ENCODE data around the gene APBB1IP.

- TF ChIP-seq STAT6 (CRISPR knock-in tag; IDR thresholded peaks at IDR 0.05) = no peak
- no peak for TF ChIP-seq CTCF (IDR thresholded peaks at IDR 0.05 in 2 of 3, conservative IDR thresholded peaks at IDR 0.05 in 1 of 3; ENCODE audit: insufficient read depth in 2 of 3, low read depth in 1 of 3, low read length in 3 of 3)
- no peak for TF ChIP-seq EZH2 (IDR thresholded peaks at IDR 0.05; ENCODE audit: borderline replicate concordance, low read depth, low read length)
- TF ChIP-seq MAFF (IDR thresholded peaks at IDR 0.05; ENCODE audit: low read length) = no peak
- no peak for TF ChIP-seq HCFC1 (IDR thresholded peaks at IDR 0.05; ENCODE audit: low read depth, low read length)
- TF ChIP-seq MAX (CRISPR knock-in tag; IDR thresholded peaks at IDR 0.05) = no peak
- TF ChIP-seq STAT5B (CRISPR knock-in tag; IDR thresholded peaks at IDR 0.05) = no peak
- TF ChIP-seq TARDBP (IDR thresholded peaks at IDR 0.05) = no peak
- TF ChIP-seq SP1 (CRISPR knock-in tag; IDR thresholded peaks at IDR 0.05) = no peak
- TF ChIP-seq TFE3 (CRISPR knock-in tag; IDR thresholded peaks at IDR 0.05) = no peak
- no peak for TF ChIP-seq KLF1 (tag; IDR thresholded peaks at IDR 0.05)
- no peak for TF ChIP-seq ZNF589 (CRISPR knock-in tag; IDR thresholded peaks at IDR 0.05; ENCODE audit: low read depth)
These were observed 68.6 kb downstream of the APBB1IP start for GRCh38 chr10:26506736-26507135.

Data from K562 (cell line).